Neuronal stem cell (in vitro differentiated cells): ENCODE measurements around the gene VPS13D.

Experiments used
- DNase-seq: peaks from one replicate; pipeline ENCODE4 v3.0.0-alpha.2; 2013; ENCODE audit warnings: low spot score
- H2AFZ ChIP-seq: one replicate; pipeline ENCODE4 v1.6.1; 2013; ENCODE audit warnings: mild to moderate bottlenecking, low read length, inconsistent platforms
- H2AK5ac ChIP-seq: 2 replicates; pipeline ENCODE4 v1.6.1; 2013; ENCODE audit warnings: low read depth, mild to moderate bottlenecking, inconsistent platforms, low read length, moderate library complexity, mixed read lengths
- H2BK120ac ChIP-seq: 2 replicates; pipeline ENCODE4 v1.6.1; 2013; ENCODE audit warnings: low read depth, mild to moderate bottlenecking, inconsistent platforms, low read length, moderate library complexity, mixed read lengths
- H2BK12ac ChIP-seq: one replicate; pipeline ENCODE4 v1.6.1; 2013; ENCODE audit warnings: low read length, inconsistent platforms
- H2BK15ac ChIP-seq: 2 replicates; pipeline ENCODE4 v1.6.1; 2013; ENCODE audit warnings: mild to moderate bottlenecking, low read length, inconsistent platforms, mixed read lengths
- H2BK5ac ChIP-seq: one replicate; pipeline ENCODE4 v1.6.1; 2013; ENCODE audit warnings: inconsistent platforms, mild to moderate bottlenecking, low read length, moderate library complexity
- H3K14ac ChIP-seq: one replicate; pipeline ENCODE4 v1.6.1; 2013; ENCODE audit warnings: low read length, inconsistent platforms
- H3K18ac ChIP-seq: 2 replicates; pipeline ENCODE4 v1.6.1; 2013; ENCODE audit warnings: low read length, inconsistent platforms
- H3K23ac ChIP-seq: 2 replicates; pipeline ENCODE4 v1.6.1; 2013; ENCODE audit warnings: low read depth, mild to moderate bottlenecking, mixed read lengths, low read length, inconsistent platforms; ENCODE audit not compliant: poor library complexity
- H3K27ac ChIP-seq: replicated peaks from 3 replicates; pipeline ENCODE4 v1.5.1; 2013; ENCODE audit warnings: low read length, inconsistent platforms
- H3K27me3 ChIP-seq, 3 experiments: 2 replicates each; pipeline ENCODE4 v1.6.1; 2013; ENCODE audit warnings: low read length in 3 of 3, mild to moderate bottlenecking in 2 of 3, inconsistent platforms in 1 of 3, low read depth in 1 of 3, mixed read lengths in 1 of 3, moderate library complexity in 1 of 3; ENCODE audit not compliant: control insufficient read depth in 3 of 3, insufficient read depth in 3 of 3
- H3K36me3 ChIP-seq, 2 donors: replicated peaks in 1 of 2; 2 replicates each; pipeline ENCODE4 v1.6.1; 2013; ENCODE audit warnings: low read length in 2 of 2; ENCODE audit not compliant: control insufficient read depth in 2 of 2, insufficient read depth in 2 of 2
- H3K4ac ChIP-seq: 2 replicates; pipeline ENCODE4 v1.6.1; 2013; ENCODE audit warnings: inconsistent platforms, mild to moderate bottlenecking, low read length, moderate library complexity
- H3K4me1 ChIP-seq, 2 donors: 1 replicate in 1 of 2; 2 replicates in 1 of 2; pipeline ENCODE4 v1.6.1; 2013; ENCODE audit warnings: low read length in 2 of 2, low read depth in 1 of 2; ENCODE audit not compliant: control insufficient read depth in 2 of 2, insufficient read depth in 1 of 2
- H3K4me2 ChIP-seq: one replicate; pipeline ENCODE4 v1.6.1; 2013; ENCODE audit warnings: mild to moderate bottlenecking, low read length, inconsistent platforms; ENCODE audit not compliant: insufficient read depth, poor library complexity, severe bottlenecking
- H3K4me3 ChIP-seq, 2 donors: 2 replicates each; pipeline ENCODE4 v1.5.1; 2013; ENCODE audit warnings: low read length in 2 of 2, mild to moderate bottlenecking in 2 of 2, inconsistent platforms in 1 of 2, moderate library complexity in 1 of 2
- H3K79me1 ChIP-seq: one replicate; pipeline ENCODE4 v1.6.1; 2013; ENCODE audit warnings: low read depth, mild to moderate bottlenecking, inconsistent platforms, low read length, moderate library complexity
- H3K9ac ChIP-seq: one replicate; pipeline ENCODE4 v1.6.1; 2013; ENCODE audit warnings: mild to moderate bottlenecking, low read depth, low read length, inconsistent platforms; ENCODE audit not compliant: poor library complexity
- H3K9me3 ChIP-seq, 2 donors: replicated peaks in 1 of 2; 2 replicates each; pipeline versions ENCODE3 to v1.6.1; 2013; ENCODE audit warnings: low read length in 2 of 2, mild to moderate bottlenecking in 2 of 2, inconsistent platforms in 1 of 2, low read depth in 1 of 2, mixed read lengths in 1 of 2, moderate library complexity in 1 of 2; ENCODE audit not compliant: control insufficient read depth in 2 of 2, insufficient read depth in 1 of 2
- H4K8ac ChIP-seq: one replicate; pipeline ENCODE4 v1.6.1; 2013; ENCODE audit warnings: low read depth, mild to moderate bottlenecking, inconsistent platforms, low read length, moderate library complexity
- H4K91ac ChIP-seq: one replicate; pipeline ENCODE4 v1.6.1; 2013; ENCODE audit warnings: low read length, low read depth, mild to moderate bottlenecking, inconsistent platforms; ENCODE audit not compliant: poor library complexity
- WGBS, 2 donors: extraction: QIAGEN DNeasy Blood & Tissue Kit; methylation state at CpG; one replicate each; pipeline ENCODE4 v1.1.7; 2013; ENCODE audit warnings: missing lambda C conversion rate in 2 of 2, mixed read lengths in 1 of 2; ENCODE audit not compliant: insufficient read length in 2 of 2, insufficient replicate concordance in 1 of 2; ENCODE audit errors: extremely low coverage in 2 of 2; 5-methylcytosine and 5-hydroxymethylcytosine counted together

Gene VPS13D

DNA sequence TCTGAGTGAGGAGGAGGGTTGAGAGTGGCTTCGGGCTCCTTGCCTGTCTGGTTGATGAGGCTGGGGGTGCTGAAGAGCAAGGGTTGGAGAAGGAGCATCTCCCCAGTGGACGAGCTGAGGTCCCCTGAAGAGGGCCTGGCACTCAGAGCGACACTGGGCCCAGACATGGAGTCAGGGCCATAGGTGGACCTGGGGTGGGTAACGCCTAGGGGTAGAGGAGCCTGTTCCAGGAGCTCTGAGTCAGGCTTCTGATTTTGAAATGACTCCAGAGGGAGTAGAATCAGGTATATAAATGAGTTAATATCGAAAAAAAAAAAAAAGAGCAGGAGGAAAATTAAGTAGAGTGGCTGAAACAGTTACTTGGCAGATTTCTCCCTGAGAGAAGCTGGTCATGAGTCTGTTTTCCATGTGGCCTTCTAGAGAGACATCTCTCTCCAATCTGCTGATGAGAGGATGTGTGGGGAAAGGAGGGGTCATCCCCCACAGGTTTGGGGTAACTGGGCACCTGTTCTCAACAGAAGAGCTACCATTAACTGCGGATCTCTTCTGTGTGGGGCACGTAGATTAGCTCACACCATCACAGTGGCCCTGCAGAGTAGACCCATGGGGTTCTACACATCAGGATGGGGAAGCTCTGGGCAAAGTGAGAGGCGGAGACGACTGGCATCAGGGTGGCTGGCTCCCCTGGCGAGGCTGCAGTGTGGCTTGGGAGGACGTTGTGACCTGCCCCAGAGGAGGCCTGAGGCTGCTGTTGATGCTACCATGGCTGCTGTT lies 272.7 kb downstream of the VPS13D start:
- no peak overlapping the region for H4K91ac ChIP-seq
- peak overlapping the region; percentile 17 for H3K23ac ChIP-seq
- peaks cover 14 to 16% of the 10 kb centered on the region in 2 donors for H3K4me1 ChIP-seq
- no CpG with 5 or more reads among the region's 11 CpGs for whole genome bisulfite sequencing, 2 donors
- H2BK5ac ChIP-seq: no peak overlapping the region
- H3K4me3 ChIP-seq: no peak overlapping the region
- H3K9ac ChIP-seq: no peak overlapping the region
- H3K14ac ChIP-seq: no peak overlapping the region
- no peak overlapping the region for H2BK15ac ChIP-seq
- H3K27me3 ChIP-seq: no peaks in the 10 kb centered on the region
- no peak overlapping the region for H3K4me2 ChIP-seq
- no peak overlapping the region for H3K27ac ChIP-seq
- no peak overlapping the region for H2AFZ ChIP-seq
- no peak overlapping the region for H2BK120ac ChIP-seq
- no peak overlapping the region for H2AK5ac ChIP-seq
- H2BK12ac ChIP-seq: peak overlapping the region; percentile 44
- H3K4ac ChIP-seq: no peak overlapping the region
- H3K18ac ChIP-seq: peak overlapping the region; percentile 65
- peaks cover 3% of the 10 kb centered on the region for H3K79me1 ChIP-seq
- no peaks in the 10 kb centered on the region for H3K9me3 ChIP-seq
- no peak for DNase-seq
- no peak overlapping the region for H4K8ac ChIP-seq
- peaks cover 0 to 10% of the 10 kb centered on the region in 2 donors for H3K36me3 ChIP-seq

DNA sequence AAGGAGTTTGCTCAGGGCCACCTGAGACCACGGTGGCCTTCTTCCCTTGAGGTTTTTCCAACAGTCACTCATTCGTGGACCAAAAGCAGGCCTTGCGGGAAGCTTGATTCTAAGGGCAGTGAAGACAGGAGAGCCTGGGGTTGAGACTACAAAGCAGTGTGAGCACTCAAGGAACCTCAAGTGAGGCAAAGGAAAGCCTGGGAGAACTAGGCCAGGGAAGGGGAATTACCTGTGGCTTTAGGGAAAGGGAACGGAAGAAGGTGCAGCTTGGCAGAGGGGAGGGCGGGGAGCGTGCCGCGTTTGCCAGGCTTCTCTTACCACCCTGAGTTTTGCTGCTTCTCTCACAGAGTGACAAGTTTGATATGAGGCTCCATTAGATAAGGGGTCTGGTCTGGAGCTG lies 273.9 kb downstream of the VPS13D start:
- Histone ChIP-seq H3K9ac (no peak overlapping the region), H2BK15ac (no peak overlapping the region), H2AFZ (no peak overlapping the region), H4K8ac (no peak overlapping the region), H2AK5ac (no peak overlapping the region), H4K91ac (no peak overlapping the region), H2BK5ac (no peak overlapping the region), H3K4me1 (peaks cover 14 to 16% of the 10 kb centered on the region in 2 donors), H3K18ac (no peak overlapping the region), H3K14ac (no peak overlapping the region), H3K9me3 (no peaks in the 10 kb centered on the region), H3K36me3 (peaks cover 0 to 12% of the 10 kb centered on the region in 2 donors), H3K23ac (no peak overlapping the region), H2BK120ac (no peak overlapping the region), H3K4me3 (no peak overlapping the region), H3K4ac (no peak overlapping the region), H3K27me3 (no peaks in the 10 kb centered on the region), H2BK12ac (no peak overlapping the region), H3K4me2 (no peak overlapping the region), H3K27ac (no peak overlapping the region), H3K79me1 (peaks cover 3% of the 10 kb centered on the region)
- WGBS, 2 donors: no CpG with 5 or more reads among the region's 8 CpGs
- DNase-seq: no peak

DNA sequence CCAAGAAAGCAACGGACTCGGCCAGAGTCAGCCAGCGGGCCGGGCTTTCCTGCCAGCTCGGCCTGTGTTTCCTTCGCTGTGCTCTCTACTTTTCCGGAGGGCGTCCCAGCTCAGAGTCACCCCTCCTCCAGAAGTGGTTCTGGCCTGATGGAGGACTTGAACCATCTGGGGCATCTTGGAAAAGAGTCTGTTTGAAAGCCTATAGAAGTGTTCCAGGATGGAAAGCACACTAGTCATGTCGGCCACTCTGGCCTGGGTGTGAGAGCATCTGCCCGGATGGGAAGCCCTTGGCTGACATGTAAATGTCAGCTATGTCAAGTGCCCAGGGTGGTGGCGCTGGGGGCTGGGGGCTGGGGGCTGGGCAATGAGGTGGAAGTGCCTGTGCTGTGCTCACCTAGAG lies 274.8 kb downstream of the VPS13D start:
- Histone ChIP-seq H3K18ac (no peak overlapping the region), H3K9me3 (no peaks in the 10 kb centered on the region), H3K79me1 (peaks cover 3% of the 10 kb centered on the region), H3K4me3 (no peak overlapping the region), H3K4me1 (peaks cover 14 to 18% of the 10 kb centered on the region in 2 donors), H3K4ac (no peak overlapping the region), H3K9ac (no peak overlapping the region), H2AFZ (no peak overlapping the region), H4K8ac (no peak overlapping the region), H3K27ac (no peak overlapping the region), H3K4me2 (no peak overlapping the region), H2BK120ac (no peak overlapping the region), H2BK15ac (no peak overlapping the region), H4K91ac (no peak overlapping the region), H2BK5ac (no peak overlapping the region), H3K23ac (no peak overlapping the region), H2BK12ac (no peak overlapping the region), H3K27me3 (no peaks in the 10 kb centered on the region), H3K14ac (no peak overlapping the region), H2AK5ac (no peak overlapping the region), H3K36me3 (peaks cover 0 to 14% of the 10 kb centered on the region in 2 donors)
- DNase-seq: no peak
- WGBS, 2 donors: no CpG with 5 or more reads among the region's 11 CpGs

DNA sequence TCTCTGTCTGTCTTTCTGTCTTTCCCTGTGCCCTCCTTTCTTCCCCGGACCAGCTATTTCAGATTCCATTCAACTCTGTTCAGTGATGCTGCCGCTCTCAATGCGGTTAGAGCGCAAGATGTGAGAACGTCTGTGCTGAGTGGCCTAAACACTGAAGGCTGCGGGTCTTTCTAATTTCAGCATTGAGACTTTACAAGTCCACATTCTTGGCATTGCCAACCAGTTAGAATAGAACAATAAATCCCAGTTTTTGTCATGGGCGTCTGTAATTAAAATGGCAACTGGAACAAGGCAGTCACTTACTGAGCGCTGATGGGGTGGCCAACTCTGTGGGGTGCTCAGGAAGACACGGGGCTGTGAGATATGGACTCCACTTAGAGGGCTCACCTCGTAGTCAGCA lies 275.4 kb downstream of the VPS13D start:
- no peaks in the 10 kb centered on the region for H3K27me3 ChIP-seq
- no CpG with 5 or more reads among the region's 10 CpGs for WGBS, 2 donors
- no peak overlapping the region for H2BK120ac ChIP-seq
- H3K4ac ChIP-seq: no peak overlapping the region
- H2BK5ac ChIP-seq: no peak overlapping the region
- H4K8ac ChIP-seq: no peak overlapping the region
- no peak overlapping the region for H3K4me3 ChIP-seq
- peaks cover 3% of the 10 kb centered on the region for H3K79me1 ChIP-seq
- H3K23ac ChIP-seq: no peak overlapping the region
- H2BK12ac ChIP-seq: no peak overlapping the region
- H2BK15ac ChIP-seq: peak overlapping the region; percentile 2
- H2AFZ ChIP-seq: peak overlapping the region; percentile 63
- no peak overlapping the region for H3K14ac ChIP-seq
- no peak overlapping the region for H3K27ac ChIP-seq
- no peak overlapping the region for H3K4me2 ChIP-seq
- H3K4me1 ChIP-seq: peaks cover 18 to 22% of the 10 kb centered on the region in 2 donors
- H3K9ac ChIP-seq: no peak overlapping the region
- H3K18ac ChIP-seq: no peak overlapping the region
- no peak overlapping the region for H2AK5ac ChIP-seq
- H3K36me3 ChIP-seq: peaks cover 0 to 14% of the 10 kb centered on the region in 2 donors
- no peaks in the 10 kb centered on the region for H3K9me3 ChIP-seq
- no peak for DNase-seq
- no peak overlapping the region for H4K91ac ChIP-seq
